GM13976 (cell line): ENCODE data around the gene INPPL1.

ENCODE experiments used
- DNase-seq: peaks from one replicate; pipeline ENCODE4 v3.0.0; 2012; ENCODE audit warnings: low spot score
- CTCF ChIP-seq: IDR thresholded peaks from 2 replicates; pipeline ENCODE4 v1.5.1; 2012; ENCODE audit warnings: borderline replicate concordance, mild to moderate bottlenecking; ENCODE audit not compliant: insufficient read depth; ENCODE audit errors: extremely low read depth, missing control alignments, control extremely low read depth
- in situ Hi-C: fragments of 300-500 bp; cut with MboI; formaldehyde crosslinking; loops from one replicate; pipeline ENCODE4 v1.12.0; 2022; ENCODE audit warnings: low sequenced_read_pairs, mixed read lengths, inconsistent platforms; ENCODE audit not compliant: unreplicated experiment

The INPPL1 gene

DNA sequence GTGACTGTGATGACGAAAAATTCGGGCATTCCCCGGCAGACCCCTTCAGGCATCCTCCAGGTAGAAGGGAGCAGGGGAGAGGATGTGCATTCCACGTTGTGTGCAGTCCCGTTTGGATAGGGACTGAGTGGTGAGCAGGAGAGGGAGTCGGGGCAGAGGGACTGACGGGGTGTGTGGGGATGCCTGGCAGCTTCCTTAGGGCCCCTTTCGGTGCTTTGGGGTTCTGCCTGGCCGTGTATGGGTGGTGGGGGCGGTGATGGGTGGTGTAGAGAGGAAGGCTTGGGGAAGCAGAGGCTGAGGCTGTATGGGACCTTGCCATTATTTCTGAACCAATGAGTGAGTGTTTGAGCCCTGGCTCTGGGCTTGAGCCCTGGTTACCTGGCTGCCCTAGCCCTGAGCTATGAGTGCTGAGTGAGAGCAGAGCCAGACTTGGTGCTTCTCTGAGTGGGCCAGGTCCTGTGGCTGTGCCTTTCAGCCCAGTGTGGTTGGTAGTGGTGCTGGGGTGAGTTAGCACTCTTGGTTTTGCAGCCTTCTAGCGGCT lies 914 bp downstream of the INPPL1 start:
- in situ Hi-C loops, result no loop called here
- peak; percentile 30 for DNase-seq
- no peak for TF ChIP-seq CTCF

- in situ Hi-C loops, result no loop called here
- no peak for DNase-seq
Measured at GRCh38 chr11:72226701-72227100, 2.1 kb downstream of the INPPL1 start.

GRCh38 chr11:72227316-72228228 lies 3.0 kb downstream of the INPPL1 start:
- no peak for DNase-seq
- no peak for TF ChIP-seq CTCF
- in situ Hi-C loops, result no loop called here

More at GRCh38 chr11:72226701-72227100, 2.1 kb downstream of the INPPL1 start:
- TF ChIP-seq CTCF, result no peak

DNA sequence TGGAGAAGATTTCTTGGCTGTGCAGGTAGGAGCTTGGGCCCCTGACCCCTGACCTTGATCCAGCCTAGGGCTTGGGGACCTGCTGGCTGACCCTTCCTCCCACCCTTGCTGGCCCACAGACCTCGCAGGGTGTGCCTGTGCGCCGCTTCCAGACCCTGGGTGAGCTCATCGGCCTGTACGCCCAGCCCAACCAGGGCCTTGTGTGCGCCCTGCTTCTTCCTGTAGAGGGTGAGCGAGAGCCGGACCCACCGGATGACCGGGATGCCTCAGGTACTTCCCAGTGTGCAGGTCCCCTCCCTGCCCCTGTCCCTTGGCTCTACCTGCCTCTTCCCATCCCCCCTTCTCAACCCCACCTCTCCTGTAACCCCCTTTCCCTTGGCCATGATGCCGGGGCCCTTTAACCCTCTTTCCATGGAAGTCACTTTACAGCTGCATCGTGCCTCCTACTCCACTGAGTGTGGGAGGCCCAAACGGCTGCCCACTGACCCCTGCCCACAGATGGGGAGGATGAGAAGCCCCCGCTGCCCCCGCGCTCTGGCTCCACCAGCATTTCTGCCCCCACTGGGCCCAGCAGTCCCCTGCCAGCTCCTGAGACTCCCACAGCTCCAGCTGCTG lies 3.8 kb downstream of the INPPL1 start:
- in situ Hi-C loops, result no loop called here
- no peak for TF ChIP-seq CTCF
- DNase-seq, result no peak

GRCh38 chr11:72228844-72229231 lies 4.3 kb downstream of the INPPL1 start:
- in situ Hi-C loops, result no loop called here
- DNase-seq, result peak; percentile 13
- no peak for TF ChIP-seq CTCF

DNA sequence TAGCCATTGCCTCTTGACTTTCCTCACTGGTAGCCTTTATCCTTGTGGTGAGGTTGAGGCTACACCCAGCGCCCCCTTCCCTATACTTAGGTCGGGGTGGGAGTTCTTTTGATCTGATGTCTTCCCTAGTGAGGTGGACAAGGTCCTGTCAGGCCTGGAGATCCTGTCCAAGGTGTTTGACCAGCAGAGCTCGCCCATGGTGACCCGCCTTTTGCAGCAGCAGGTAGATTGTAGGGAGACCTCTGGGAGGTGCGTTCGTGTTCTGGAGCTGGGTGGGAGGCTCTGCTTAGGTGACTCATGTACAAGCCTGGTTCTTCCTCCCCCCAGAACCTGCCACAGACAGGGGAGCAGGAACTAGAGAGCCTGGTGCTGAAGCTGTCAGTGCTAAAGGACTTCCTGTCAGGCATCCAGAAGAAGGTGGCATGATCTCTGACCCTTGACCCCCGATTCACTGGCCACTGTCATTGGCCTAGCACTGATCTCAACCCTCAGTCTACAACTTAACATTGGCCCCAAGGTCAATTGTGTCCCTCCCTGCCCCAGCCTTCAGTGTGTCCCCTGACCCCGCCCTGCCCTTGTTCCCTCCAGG lies 4.9 kb downstream of the INPPL1 start:
- in situ Hi-C loops, result no loop called here
- no peak for TF ChIP-seq CTCF
- DNase-seq, result no peak
